Neuronal stem cell (in vitro differentiated cells): ENCODE measurements around the gene CCL28.
"Not testable (repeated sequence)": the region's sequence is repeated elsewhere in the genome, so short reads cannot be mapped to it uniquely, and the experiment has no call there.

ENCODE experiments used
- DNase-seq: peaks from one replicate; pipeline ENCODE4 v3.0.0-alpha.2; 2013; ENCODE audit warnings: low spot score
- H2AFZ ChIP-seq: one replicate; pipeline ENCODE4 v1.6.1; 2013; ENCODE audit warnings: mild to moderate bottlenecking, low read length, inconsistent platforms
- H2AK5ac ChIP-seq: 2 replicates; pipeline ENCODE4 v1.6.1; 2013; ENCODE audit warnings: low read depth, mild to moderate bottlenecking, inconsistent platforms, low read length, moderate library complexity, mixed read lengths
- H2BK120ac ChIP-seq: 2 replicates; pipeline ENCODE4 v1.6.1; 2013; ENCODE audit warnings: low read depth, mild to moderate bottlenecking, inconsistent platforms, low read length, moderate library complexity, mixed read lengths
- H2BK12ac ChIP-seq: one replicate; pipeline ENCODE4 v1.6.1; 2013; ENCODE audit warnings: low read length, inconsistent platforms
- H2BK15ac ChIP-seq: 2 replicates; pipeline ENCODE4 v1.6.1; 2013; ENCODE audit warnings: mild to moderate bottlenecking, low read length, inconsistent platforms, mixed read lengths
- H2BK5ac ChIP-seq: one replicate; pipeline ENCODE4 v1.6.1; 2013; ENCODE audit warnings: inconsistent platforms, mild to moderate bottlenecking, low read length, moderate library complexity
- H3K14ac ChIP-seq: one replicate; pipeline ENCODE4 v1.6.1; 2013; ENCODE audit warnings: low read length, inconsistent platforms
- H3K18ac ChIP-seq: 2 replicates; pipeline ENCODE4 v1.6.1; 2013; ENCODE audit warnings: low read length, inconsistent platforms
- H3K23ac ChIP-seq: 2 replicates; pipeline ENCODE4 v1.6.1; 2013; ENCODE audit warnings: low read depth, mild to moderate bottlenecking, mixed read lengths, low read length, inconsistent platforms; ENCODE audit not compliant: poor library complexity
- H3K27ac ChIP-seq: replicated peaks from 3 replicates; pipeline ENCODE4 v1.5.1; 2013; ENCODE audit warnings: low read length, inconsistent platforms
- H3K27me3 ChIP-seq, 3 experiments: 2 replicates each; pipeline ENCODE4 v1.6.1; 2013; ENCODE audit warnings: low read length in 3 of 3, mild to moderate bottlenecking in 2 of 3, inconsistent platforms in 1 of 3, low read depth in 1 of 3, mixed read lengths in 1 of 3, moderate library complexity in 1 of 3; ENCODE audit not compliant: control insufficient read depth in 3 of 3, insufficient read depth in 3 of 3
- H3K36me3 ChIP-seq, 2 donors: replicated peaks in 1 of 2; 2 replicates each; pipeline ENCODE4 v1.6.1; 2013; ENCODE audit warnings: low read length in 2 of 2; ENCODE audit not compliant: control insufficient read depth in 2 of 2, insufficient read depth in 2 of 2
- H3K4ac ChIP-seq: 2 replicates; pipeline ENCODE4 v1.6.1; 2013; ENCODE audit warnings: inconsistent platforms, mild to moderate bottlenecking, low read length, moderate library complexity
- H3K4me1 ChIP-seq, 2 donors: 1 replicate in 1 of 2; 2 replicates in 1 of 2; pipeline ENCODE4 v1.6.1; 2013; ENCODE audit warnings: low read length in 2 of 2, low read depth in 1 of 2; ENCODE audit not compliant: control insufficient read depth in 2 of 2, insufficient read depth in 1 of 2
- H3K4me2 ChIP-seq: one replicate; pipeline ENCODE4 v1.6.1; 2013; ENCODE audit warnings: mild to moderate bottlenecking, low read length, inconsistent platforms; ENCODE audit not compliant: insufficient read depth, poor library complexity, severe bottlenecking
- H3K4me3 ChIP-seq, 2 donors: 2 replicates each; pipeline ENCODE4 v1.5.1; 2013; ENCODE audit warnings: low read length in 2 of 2, mild to moderate bottlenecking in 2 of 2, inconsistent platforms in 1 of 2, moderate library complexity in 1 of 2
- H3K79me1 ChIP-seq: one replicate; pipeline ENCODE4 v1.6.1; 2013; ENCODE audit warnings: low read depth, mild to moderate bottlenecking, inconsistent platforms, low read length, moderate library complexity
- H3K9ac ChIP-seq: one replicate; pipeline ENCODE4 v1.6.1; 2013; ENCODE audit warnings: mild to moderate bottlenecking, low read depth, low read length, inconsistent platforms; ENCODE audit not compliant: poor library complexity
- H3K9me3 ChIP-seq, 2 donors: replicated peaks in 1 of 2; 2 replicates each; pipeline versions ENCODE3 to v1.6.1; 2013; ENCODE audit warnings: low read length in 2 of 2, mild to moderate bottlenecking in 2 of 2, inconsistent platforms in 1 of 2, low read depth in 1 of 2, mixed read lengths in 1 of 2, moderate library complexity in 1 of 2; ENCODE audit not compliant: control insufficient read depth in 2 of 2, insufficient read depth in 1 of 2
- H4K8ac ChIP-seq: one replicate; pipeline ENCODE4 v1.6.1; 2013; ENCODE audit warnings: low read depth, mild to moderate bottlenecking, inconsistent platforms, low read length, moderate library complexity
- H4K91ac ChIP-seq: one replicate; pipeline ENCODE4 v1.6.1; 2013; ENCODE audit warnings: low read length, low read depth, mild to moderate bottlenecking, inconsistent platforms; ENCODE audit not compliant: poor library complexity
- WGBS, 2 donors: extraction: QIAGEN DNeasy Blood & Tissue Kit; methylation state at CpG; one replicate each; pipeline ENCODE4 v1.1.7; 2013; ENCODE audit warnings: missing lambda C conversion rate in 2 of 2, mixed read lengths in 1 of 2; ENCODE audit not compliant: insufficient read length in 2 of 2, insufficient replicate concordance in 1 of 2; ENCODE audit errors: extremely low coverage in 2 of 2; 5-methylcytosine and 5-hydroxymethylcytosine counted together

Gene CCL28

DNA sequence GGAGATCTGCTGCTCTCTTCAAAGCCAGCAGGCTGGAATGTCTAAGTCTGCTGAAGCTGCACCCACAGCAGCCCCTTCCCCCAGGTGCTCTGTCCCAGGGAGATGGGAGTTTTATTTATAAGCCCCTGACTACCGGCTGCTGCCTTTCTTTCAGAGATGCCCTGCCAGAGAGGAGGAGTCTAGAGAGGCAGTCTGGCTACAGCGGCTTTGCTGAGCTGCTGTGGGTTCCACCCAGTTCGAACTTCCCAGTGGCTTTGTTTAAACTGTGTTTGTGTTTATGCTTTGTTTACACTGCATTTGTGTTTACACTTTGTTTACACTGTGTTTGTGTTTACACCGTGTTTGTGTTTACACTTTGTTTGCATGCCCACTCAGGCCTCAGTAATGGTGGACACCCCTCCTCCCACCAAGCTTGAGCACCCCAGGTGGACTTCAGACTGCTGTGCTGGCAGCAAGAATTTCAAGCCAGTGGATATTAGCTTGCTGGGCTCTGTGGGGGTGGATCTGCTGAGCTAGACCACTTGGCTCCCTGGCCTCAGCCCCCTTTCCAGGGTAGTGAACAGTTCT is 45.4 kb downstream of the CCL28 start:
- H2BK12ac ChIP-seq, H3K9me3 ChIP-seq, DNase-seq, H3K4me1 ChIP-seq, H2AK5ac ChIP-seq, H3K18ac ChIP-seq, H3K4me3 ChIP-seq, H3K27me3 ChIP-seq, H4K91ac ChIP-seq, H2BK15ac ChIP-seq, H3K36me3 ChIP-seq, H2AFZ ChIP-seq, H3K23ac ChIP-seq, H3K79me1 ChIP-seq, H3K9ac ChIP-seq, H3K4me2 ChIP-seq, H2BK120ac ChIP-seq, H4K8ac ChIP-seq, H3K4ac ChIP-seq, H3K27ac ChIP-seq, H2BK5ac ChIP-seq, H3K14ac ChIP-seq: not testable (repeated sequence)
- no CpG with 5 or more reads among the region's 4 CpGs for WGBS, 2 donors

DNA sequence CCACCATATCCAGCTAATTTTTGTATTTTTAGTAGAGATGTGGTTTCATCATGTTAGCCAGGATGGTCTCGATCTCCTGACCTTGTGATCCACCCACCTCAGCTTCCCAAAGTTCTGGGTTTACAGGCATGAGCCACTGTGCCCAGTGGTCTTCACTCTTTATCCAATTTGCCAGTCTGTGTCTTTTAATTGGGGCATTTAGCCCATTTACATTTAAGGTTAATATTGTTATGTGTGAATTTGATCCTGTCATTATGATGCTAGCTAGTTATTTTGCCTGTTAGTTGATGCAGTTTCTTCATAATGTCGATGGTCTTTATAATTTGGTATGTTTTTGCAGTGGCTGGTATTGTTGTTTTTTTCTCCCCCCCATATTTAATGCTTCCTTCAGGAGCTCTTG is 47.0 kb downstream of the CCL28 start:
- not testable (repeated sequence) for H4K8ac ChIP-seq, H3K27me3 ChIP-seq, H3K4ac ChIP-seq, H2AFZ ChIP-seq, H2BK5ac ChIP-seq, H4K91ac ChIP-seq, H2BK15ac ChIP-seq, H3K18ac ChIP-seq, H3K23ac ChIP-seq, H3K27ac ChIP-seq, H3K4me3 ChIP-seq, H3K9me3 ChIP-seq, H3K79me1 ChIP-seq, H3K9ac ChIP-seq, H3K4me2 ChIP-seq, H2BK12ac ChIP-seq, H3K4me1 ChIP-seq, H2AK5ac ChIP-seq, H2BK120ac ChIP-seq, DNase-seq, H3K36me3 ChIP-seq, H3K14ac ChIP-seq
- no CpG with 5 or more reads among the region's 2 CpGs for WGBS, 2 donors

DNA sequence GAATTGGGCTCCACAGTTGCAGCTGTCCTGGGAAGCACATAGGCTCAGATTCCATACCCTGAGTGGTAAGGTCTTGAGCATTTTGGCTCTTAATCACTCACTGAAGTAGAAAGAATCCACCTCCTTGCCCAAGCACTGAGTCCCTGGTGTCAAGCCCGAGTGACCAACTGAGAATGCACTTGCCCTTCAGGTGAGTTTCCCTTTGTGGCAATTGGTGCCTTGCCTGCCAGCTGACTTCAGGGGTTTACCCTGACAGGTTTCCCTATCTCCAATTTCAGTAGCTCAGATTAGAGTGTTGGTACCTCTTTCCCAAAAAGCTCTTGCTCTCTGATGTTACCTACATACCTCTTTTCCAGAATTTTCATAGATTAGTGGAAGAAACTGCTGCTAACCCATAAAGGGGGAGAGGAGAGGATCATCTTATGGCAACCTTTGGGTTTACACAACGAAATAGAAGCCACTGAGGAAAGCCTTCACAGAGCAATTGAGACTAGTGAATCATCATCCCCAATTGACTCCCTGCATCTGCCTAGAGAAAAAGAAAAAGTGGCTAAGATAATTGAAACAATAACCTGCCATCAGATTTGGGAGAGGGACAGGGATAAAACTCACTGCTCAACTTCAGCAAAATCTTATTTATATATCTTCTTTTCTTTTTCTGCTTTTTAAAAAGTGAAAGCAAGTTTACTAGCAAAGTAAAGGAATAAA is 48.6 kb downstream of the CCL28 start:
- no peak overlapping the region for H4K8ac ChIP-seq
- H3K4ac ChIP-seq = no peak overlapping the region
- H2BK5ac ChIP-seq = no peak overlapping the region
- H2BK12ac ChIP-seq = no peak overlapping the region
- H3K36me3 ChIP-seq = no peaks in the 10 kb centered on the region
- no peak overlapping the region for H2BK120ac ChIP-seq
- DNase-seq = no peak
- H3K9ac ChIP-seq = no peak overlapping the region
- H3K18ac ChIP-seq = no peak overlapping the region
- H3K23ac ChIP-seq = no peak overlapping the region
- no peaks in the 10 kb centered on the region for H3K79me1 ChIP-seq
- peaks cover 5 to 9% of the 10 kb centered on the region in 2 donors for H3K9me3 ChIP-seq
- no peak overlapping the region for H4K91ac ChIP-seq
- H3K14ac ChIP-seq = no peak overlapping the region
- no peak overlapping the region for H3K4me3 ChIP-seq
- H2AK5ac ChIP-seq = no peak overlapping the region
- no peak overlapping the region for H2BK15ac ChIP-seq
- no peaks in the 10 kb centered on the region for H3K4me1 ChIP-seq
- no CpG with 5 or more reads among the region's 2 CpGs for WGBS, 2 donors
- no peaks in the 10 kb centered on the region for H3K27me3 ChIP-seq
- H3K27ac ChIP-seq = no peak overlapping the region
- H2AFZ ChIP-seq = no peak overlapping the region
- no peak overlapping the region for H3K4me2 ChIP-seq

DNA sequence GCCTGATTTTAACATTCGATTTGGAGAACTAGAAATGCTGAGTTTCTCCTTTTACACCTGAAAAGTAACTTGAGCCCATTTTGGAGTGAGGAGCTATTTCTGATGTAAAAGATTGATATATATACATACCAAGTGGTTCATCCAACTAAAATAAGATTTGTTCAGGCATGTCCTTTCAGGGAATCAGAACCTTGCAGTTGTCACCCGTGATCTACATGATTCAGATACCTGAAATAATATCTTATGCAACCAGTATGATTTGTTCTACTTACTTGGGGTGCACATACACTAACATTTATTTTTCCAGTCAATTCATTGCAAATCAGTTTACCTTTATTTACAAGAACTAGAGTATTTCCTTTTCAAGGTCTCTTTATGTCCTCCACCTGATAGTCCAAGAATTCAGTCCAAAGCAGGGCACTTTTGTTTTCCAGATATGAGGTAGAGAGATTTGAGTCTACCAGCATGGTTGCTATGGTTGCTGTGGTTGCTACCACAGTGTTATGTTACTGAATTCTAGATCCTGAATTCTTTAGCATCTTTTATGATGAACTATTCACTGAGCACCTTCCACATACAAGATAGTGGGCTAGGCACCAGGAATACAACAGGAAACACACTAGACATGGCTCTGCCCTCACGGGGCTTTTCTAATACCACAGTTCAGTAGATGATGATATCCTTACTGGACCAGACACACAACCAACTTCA is 49.3 kb downstream of the CCL28 start:
- Histone ChIP-seq H3K4me3 (no peak overlapping the region), H3K4me2 (no peak overlapping the region), H3K9ac (no peak overlapping the region), H3K36me3 (no peaks in the 10 kb centered on the region), H3K27ac (no peak overlapping the region), H3K4ac (no peak overlapping the region), H3K4me1 (no peaks in the 10 kb centered on the region), H3K18ac (no peak overlapping the region), H3K14ac (no peak overlapping the region), H3K27me3 (no peaks in the 10 kb centered on the region), H2BK12ac (no peak overlapping the region), H2BK15ac (no peak overlapping the region), H4K91ac (no peak overlapping the region), H2AK5ac (no peak overlapping the region), H3K9me3 (peaks cover 5 to 7% of the 10 kb centered on the region in 2 donors), H4K8ac (no peak overlapping the region), H3K79me1 (no peaks in the 10 kb centered on the region), H2BK5ac (no peak overlapping the region), H3K23ac (no peak overlapping the region), H2BK120ac (no peak overlapping the region), H2AFZ (no peak overlapping the region)
- DNase-seq = no peak
- WGBS, 2 donors = no CpG with 5 or more reads among the region's 3 CpGs
